Frontal cortex (tissue), 4 donors: ENCODE measurements around the gene SNRNP35. TPM values are rescaled to one million over a fixed set of nuclear protein-coding genes. Genes with fewer than 3 reads are reported as not detected.
"Not testable (repeated sequence)": the region's sequence is repeated elsewhere in the genome, so short reads cannot be mapped to it uniquely, and the experiment has no call there.

Source experiments
- DNase-seq, 2 donors: peaks; one replicate each; pipeline ENCODE4 v3.0.0; 2012; ENCODE audit warnings: low spot score in 2 of 2
- FAIRE-seq: peaks from 2 replicates; lab custom pipeline; 2012; peaks lifted over from hg19 to GRCh38; lab: Jason Lieb, UNC
- total RNA-seq: library from RNA; depleted of rRNA; stranded (reverse); fragments of >200 nt; gene quantifications from one replicate; pipeline ENCODE4 v1.2.3, GENCODE V29; 2014
- donor health status: control.
- donor health status: control.
- donor health status: control.

SNRNP35 gene
- total RNA-seq, result 23.2 TPM

GRCh38 chr12:123457980-123458779 lies at the start of gene SNRNP35:
Gene SNRNP35 (plus strand): TSS chr12:123458139. CDS start chr12:123465541, 7,402 bp downstream.
- no peak for FAIRE-seq
- peak; percentile 49 to 64 for DNase-seq

- not testable (repeated sequence) for FAIRE-seq, DNase-seq
These were observed 49.3 kb upstream of the SNRNP35 start for GRCh38 chr12:123408619-123409018.

- FAIRE-seq, DNase-seq: not testable (repeated sequence)
These were observed 48.5 kb upstream of the SNRNP35 start for GRCh38 chr12:123409284-123410040.

GRCh38 chr12:123410041-123410412 lies 47.9 kb upstream of the SNRNP35 start:
- DNase-seq (no peak), FAIRE-seq (no peak)

- DNase-seq (no peak), FAIRE-seq (no peak)
These were observed 36.6 kb upstream of the SNRNP35 start for GRCh38 chr12:123421314-123421713.

- DNase-seq (no peak), FAIRE-seq (no peak)
These were observed 30.7 kb upstream of the SNRNP35 start for GRCh38 chr12:123427036-123427769.

- no peak for DNase-seq
- no peak for FAIRE-seq
These were observed 29.3 kb upstream of the SNRNP35 start for GRCh38 chr12:123428591-123428990.

GRCh38 chr12:123429101-123429500 lies 28.8 kb upstream of the SNRNP35 start:
- not testable (repeated sequence) for DNase-seq, FAIRE-seq

GRCh38 chr12:123431951-123432817 lies 25.8 kb upstream of the SNRNP35 start:
- not testable (repeated sequence) for DNase-seq

GRCh38 chr12:123433615-123434014 lies 24.3 kb upstream of the SNRNP35 start:
- FAIRE-seq (no peak), DNase-seq (no peak)

More at GRCh38 chr12:123431951-123432817, 25.8 kb upstream of the SNRNP35 start:
- not testable (repeated sequence) for FAIRE-seq

- no peak for DNase-seq
- no peak for FAIRE-seq
These were observed 22.3 kb upstream of the SNRNP35 start for GRCh38 chr12:123435636-123436016.

GRCh38 chr12:123436017-123436964 lies 21.6 kb upstream of the SNRNP35 start, which contains the start of gene RILPL2:
Gene RILPL2 (minus strand): TSS chr12:123436684. CDS start chr12:123436420, 264 bp downstream.
- DNase-seq, result peak; percentile 64 to 84
- FAIRE-seq, result no peak

- no peak for FAIRE-seq
These were observed 16.3 kb upstream of the SNRNP35 start for GRCh38 chr12:123441523-123442164.

GRCh38 chr12:123442774-123443173 lies 15.2 kb upstream of the SNRNP35 start:
- FAIRE-seq (no peak), DNase-seq (no peak)

More at GRCh38 chr12:123441523-123442164, 16.3 kb upstream of the SNRNP35 start:
- no peak for DNase-seq

GRCh38 chr12:123444092-123445026 lies 13.6 kb upstream of the SNRNP35 start:
- FAIRE-seq (no peak), DNase-seq (no peak)
